Peyer's patch (tissue), 4 donors: ENCODE measurements around the gene UVRAG. TPM values are rescaled to one million over a fixed set of nuclear protein-coding genes. Genes with fewer than 3 reads are reported as not detected.

Experiments
- DNase-seq, 3 donors: peaks; one replicate each; pipeline ENCODE4 v3.0.0-alpha.2; 2017 to 2019
- H3K27ac ChIP-seq, 4 donors: fragments of 200-600 bp; sonication (generic); one replicate each; pipeline ENCODE4 v1.5.1; 2016 to 2019
- H3K27me3 ChIP-seq, 2 donors: fragments of 200-600 bp; sonication (generic); one replicate each; pipeline ENCODE4 v1.5.1; 2019
- H3K36me3 ChIP-seq, 3 donors: fragments of 200-600 bp; sonication (generic); one replicate each; pipeline ENCODE4 v1.5.1; 2016 to 2019
- H3K4me1 ChIP-seq, 4 donors: fragments of 200-600 bp; sonication (generic); one replicate each; pipeline ENCODE4 v1.5.1; 2016 to 2019
- H3K4me3 ChIP-seq, 4 donors: fragments of 200-600 bp; sonication (generic); 1 replicate in 3 of 4; 2 replicates in 1 of 4; pipeline ENCODE4 v1.5.1; 2016 to 2019; ENCODE audit warnings: mild to moderate bottlenecking in 1 of 4
- H3K9me3 ChIP-seq, 4 donors: fragments of 200-600 bp; sonication (generic); one replicate each; pipeline ENCODE4 v1.5.1; 2016 to 2019; ENCODE audit warnings: mild to moderate bottlenecking in 1 of 4
- POLR2A ChIP-seq, 2 donors: fragments of 450-650 bp; IDR thresholded peaks; one replicate each; pipeline ENCODE4 v1.5.1; 2017; ENCODE audit warnings: antibody characterized with exemption in 2 of 2, mild to moderate bottlenecking in 2 of 2, moderate library complexity in 2 of 2
- total RNA-seq, 4 donors: library from RNA; depleted of rRNA; stranded (reverse); fragments of >200 nt; gene quantifications; one replicate each; pipeline ENCODE4 v1.1.0, GENCODE V29; 2016
- TF ChIP-seq, protein P1 (sequence below), 6 experiments: fragments of 450-650 bp in 4 of 6; fragments of 200-600 bp in 2 of 6; sonication (generic) in 1 of 6; IDR thresholded peaks; one replicate each; pipeline ENCODE4 v1.5.1; 2017 to 2019; ENCODE audit warnings: antibody characterized with exemption in 6 of 6, mild to moderate bottlenecking in 3 of 6, moderate library complexity in 1 of 6

The UVRAG gene
- total RNA-seq, 4 donors from 2014 or later: 13.8 to 64.4 (median 22.1) TPM

DNA sequence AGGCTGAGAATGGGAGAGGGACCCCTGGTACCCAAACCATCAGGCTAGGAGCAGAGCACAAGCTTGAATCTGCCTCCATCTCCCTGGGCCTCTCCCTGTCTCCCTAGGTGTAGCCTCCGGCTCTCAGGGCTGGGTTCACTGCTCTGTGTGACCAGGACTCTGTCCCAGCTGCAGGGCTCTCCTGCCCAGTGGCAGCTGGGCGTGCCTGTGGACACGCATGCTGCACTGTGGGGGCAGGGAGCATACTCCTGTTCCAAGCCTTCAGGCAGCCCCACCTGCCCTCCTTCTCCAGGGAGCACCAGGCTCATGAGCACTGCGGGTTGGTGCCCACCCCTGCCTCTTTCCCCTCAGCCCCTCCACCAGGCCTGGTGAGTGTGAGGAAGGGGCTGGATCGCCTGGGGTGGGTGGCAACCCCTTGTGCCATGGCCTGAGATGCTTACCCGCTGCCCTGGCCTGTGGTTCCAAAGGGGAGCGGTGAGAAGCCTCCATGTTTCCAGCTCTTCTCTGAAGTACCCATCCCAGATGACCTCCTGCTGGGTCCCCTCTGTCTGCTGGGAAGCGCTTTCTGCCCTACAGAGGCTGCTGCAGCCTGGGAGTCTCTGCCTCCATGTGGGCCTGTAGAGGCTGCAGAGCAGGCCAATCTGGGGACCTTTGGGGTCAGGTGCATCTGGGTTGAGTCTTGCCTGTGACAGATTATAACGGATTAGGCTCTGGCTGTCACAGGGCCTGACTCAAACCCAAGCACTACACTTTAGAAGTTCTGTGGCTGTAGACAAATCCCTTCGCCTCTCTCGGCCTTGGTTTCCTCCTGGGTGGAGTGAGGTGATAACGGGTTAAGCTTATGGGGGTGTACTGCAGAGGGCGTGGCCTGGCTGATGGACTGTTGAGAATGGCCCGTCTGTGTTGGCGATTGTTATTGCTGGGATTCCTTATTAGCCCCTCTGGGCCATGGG is 347.6 kb downstream of the UVRAG start:
- H3K36me3 ChIP-seq: no peaks in the 10 kb centered on the region
- H3K9me3 ChIP-seq: no peaks in the 10 kb centered on the region
- TF ChIP-seq POLR2A (IDR thresholded peaks at IDR 0.05): no peak
- TF ChIP-seq, protein P1, sequence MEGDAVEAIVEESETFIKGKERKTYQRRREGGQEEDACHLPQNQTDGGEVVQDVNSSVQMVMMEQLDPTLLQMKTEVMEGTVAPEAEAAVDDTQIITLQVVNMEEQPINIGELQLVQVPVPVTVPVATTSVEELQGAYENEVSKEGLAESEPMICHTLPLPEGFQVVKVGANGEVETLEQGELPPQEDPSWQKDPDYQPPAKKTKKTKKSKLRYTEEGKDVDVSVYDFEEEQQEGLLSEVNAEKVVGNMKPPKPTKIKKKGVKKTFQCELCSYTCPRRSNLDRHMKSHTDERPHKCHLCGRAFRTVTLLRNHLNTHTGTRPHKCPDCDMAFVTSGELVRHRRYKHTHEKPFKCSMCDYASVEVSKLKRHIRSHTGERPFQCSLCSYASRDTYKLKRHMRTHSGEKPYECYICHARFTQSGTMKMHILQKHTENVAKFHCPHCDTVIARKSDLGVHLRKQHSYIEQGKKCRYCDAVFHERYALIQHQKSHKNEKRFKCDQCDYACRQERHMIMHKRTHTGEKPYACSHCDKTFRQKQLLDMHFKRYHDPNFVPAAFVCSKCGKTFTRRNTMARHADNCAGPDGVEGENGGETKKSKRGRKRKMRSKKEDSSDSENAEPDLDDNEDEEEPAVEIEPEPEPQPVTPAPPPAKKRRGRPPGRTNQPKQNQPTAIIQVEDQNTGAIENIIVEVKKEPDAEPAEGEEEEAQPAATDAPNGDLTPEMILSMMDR (IDR thresholded peaks at IDR 0.05): no peak
- peaks cover 0 to 5% (median 0%) of the 10 kb centered on the region in 4 donors for H3K4me1 ChIP-seq
- no peak overlapping the region for H3K27ac ChIP-seq
- no peak overlapping the region for H3K4me3 ChIP-seq
- no peak for DNase-seq
- no peaks in the 10 kb centered on the region for H3K27me3 ChIP-seq

DNA sequence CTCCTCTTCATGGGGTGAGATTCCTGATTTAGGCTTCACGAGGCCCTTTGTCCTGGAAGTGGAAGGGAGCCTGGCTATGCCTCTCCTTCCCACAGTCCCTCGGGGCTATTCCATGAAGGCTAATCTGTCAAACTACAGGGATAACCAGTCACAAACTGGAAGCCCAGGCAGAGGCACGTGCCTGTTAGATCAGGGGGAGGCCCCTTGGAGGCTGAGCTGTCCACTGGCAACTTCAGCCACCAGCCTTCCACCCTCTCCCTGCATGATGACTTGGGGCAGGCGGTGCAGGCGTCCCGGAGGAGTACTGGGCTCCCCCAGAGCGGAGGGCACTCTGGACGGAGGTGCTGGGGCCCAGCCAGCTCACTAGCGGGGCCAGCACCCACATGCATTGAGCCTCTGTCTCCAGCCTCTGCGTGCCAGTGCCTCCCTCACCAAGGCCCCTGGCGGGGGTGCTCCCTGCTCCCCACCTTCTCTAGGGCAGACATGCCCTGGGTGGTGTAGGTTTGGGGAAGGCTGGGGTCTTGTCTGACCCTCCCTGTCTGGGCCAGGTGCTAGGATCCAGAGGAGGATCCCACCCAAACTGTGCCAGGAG is 348.4 kb downstream of the UVRAG start:
- H3K9me3 ChIP-seq: no peaks in the 10 kb centered on the region
- TF ChIP-seq, protein P1 (IDR thresholded peaks at IDR 0.05): no peak
- no peak for TF ChIP-seq POLR2A (IDR thresholded peaks at IDR 0.05)
- H3K27me3 ChIP-seq: no peaks in the 10 kb centered on the region
- peaks cover 0 to 5% (median 0%) of the 10 kb centered on the region in 4 donors for H3K4me1 ChIP-seq
- H3K27ac ChIP-seq: no peak overlapping the region
- H3K4me3 ChIP-seq: no peak overlapping the region
- no peak for DNase-seq
- H3K36me3 ChIP-seq: no peaks in the 10 kb centered on the region

DNA sequence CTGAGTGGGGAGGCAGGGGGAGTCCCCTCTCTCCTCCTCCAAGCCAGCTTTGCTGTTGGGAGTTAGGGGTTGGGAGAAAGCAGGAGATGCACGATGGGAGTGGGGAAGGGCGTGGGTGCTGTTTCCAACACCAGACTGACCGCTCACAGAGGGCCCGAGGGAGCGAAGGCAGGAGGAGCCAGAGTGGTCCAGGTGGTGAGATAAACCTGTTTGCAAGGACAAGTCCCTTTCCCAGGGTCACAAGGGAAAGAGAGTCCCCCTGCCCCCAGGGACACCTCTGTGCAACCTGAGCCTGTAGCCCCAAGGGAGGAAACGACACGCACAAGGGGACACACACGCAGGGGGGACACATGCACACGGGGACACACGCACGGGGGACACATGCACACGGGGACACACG is 349.1 kb downstream of the UVRAG start:
- H3K9me3 ChIP-seq: no peaks in the 10 kb centered on the region

DNA sequence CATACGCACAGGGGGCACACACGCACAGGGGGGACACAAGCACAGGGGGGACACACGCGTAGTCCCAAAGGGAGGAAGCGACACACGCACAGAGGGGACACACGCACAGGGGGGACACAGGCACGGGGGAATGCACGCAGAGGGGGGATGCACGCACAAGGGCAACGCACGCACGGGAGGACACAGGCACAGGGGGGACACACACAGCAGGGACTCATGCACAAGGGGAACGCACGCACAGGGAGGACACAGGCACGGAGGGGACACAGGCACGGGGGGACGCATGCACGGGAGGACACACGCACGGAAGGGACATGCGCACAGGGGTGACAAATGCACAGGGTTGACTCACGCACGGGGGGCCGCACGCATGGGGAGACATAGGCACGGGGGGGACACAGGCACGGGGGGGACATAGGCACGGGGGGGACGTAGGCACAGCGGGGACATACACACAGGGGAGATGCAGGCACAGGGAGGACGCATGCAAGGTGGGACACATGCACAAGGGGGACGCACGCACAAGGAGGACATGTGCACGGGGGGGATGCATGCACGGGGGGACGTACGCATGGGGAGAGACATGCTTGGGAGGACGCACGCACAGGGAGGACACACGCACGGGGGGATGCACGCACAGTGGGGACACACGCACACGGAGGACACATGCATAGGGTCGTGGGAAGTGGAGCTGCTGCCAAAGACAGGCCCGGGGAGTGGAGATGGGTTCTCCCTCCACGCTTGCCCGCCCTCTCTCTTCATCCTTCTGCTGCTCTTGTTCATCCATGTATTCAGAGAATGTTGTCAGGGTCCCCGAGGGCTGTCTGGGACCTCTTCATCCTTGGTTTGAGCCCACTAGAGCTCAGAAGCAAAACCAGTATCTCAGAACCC is 350.1 kb downstream of the UVRAG start:
- no peak overlapping the region for H3K4me3 ChIP-seq
- H3K27ac ChIP-seq: no peak overlapping the region
- no peaks in the 10 kb centered on the region for H3K9me3 ChIP-seq
- H3K36me3 ChIP-seq: no peaks in the 10 kb centered on the region
- H3K4me1 ChIP-seq: peaks cover 0 to 5% (median 0%) of the 10 kb centered on the region in 4 donors
- no peaks in the 10 kb centered on the region for H3K27me3 ChIP-seq
- TF ChIP-seq POLR2A (IDR thresholded peaks at IDR 0.05): no peak
- TF ChIP-seq, protein P1 (IDR thresholded peaks at IDR 0.05): no peak
- DNase-seq: no peak

More for the DNA sequence above, 349.1 kb downstream of the UVRAG start:
- no peaks in the 10 kb centered on the region for H3K36me3 ChIP-seq
- DNase-seq: no peak
- no peak overlapping the region for H3K27ac ChIP-seq
- peaks cover 0 to 5% (median 0%) of the 10 kb centered on the region in 4 donors for H3K4me1 ChIP-seq
- no peak overlapping the region for H3K4me3 ChIP-seq
- no peaks in the 10 kb centered on the region for H3K27me3 ChIP-seq
- TF ChIP-seq, protein P1 (IDR thresholded peaks at IDR 0.05): no peak
- no peak for TF ChIP-seq POLR2A (IDR thresholded peaks at IDR 0.05)

DNA sequence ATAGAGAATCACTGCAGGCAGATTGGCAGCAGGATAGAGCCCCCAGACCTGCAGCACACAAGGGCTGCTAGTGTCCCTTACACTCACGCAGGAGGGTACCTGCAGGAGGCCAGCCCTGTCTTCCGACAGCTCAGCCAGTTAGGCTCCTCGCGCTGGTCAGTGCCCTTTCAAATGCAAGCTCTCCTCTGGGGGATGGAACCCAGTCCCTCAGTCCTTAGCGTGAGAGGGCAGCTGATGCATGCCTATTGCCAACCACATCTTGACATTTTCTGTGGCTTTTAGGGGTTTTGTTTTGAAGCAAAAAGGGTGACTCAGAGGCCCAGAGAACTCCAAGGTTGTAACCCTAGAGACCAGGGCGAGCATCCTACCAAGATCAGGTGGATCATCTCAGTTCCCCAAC is 351.3 kb downstream of the UVRAG start:
- no peak overlapping the region for H3K4me3 ChIP-seq
- H3K27me3 ChIP-seq: no peaks in the 10 kb centered on the region
- H3K4me1 ChIP-seq: peaks cover 0 to 2% (median 0%) of the 10 kb centered on the region in 4 donors
- no peak overlapping the region for H3K27ac ChIP-seq
- H3K9me3 ChIP-seq: no peaks in the 10 kb centered on the region
- no peak for DNase-seq
- H3K36me3 ChIP-seq: no peaks in the 10 kb centered on the region
- TF ChIP-seq, protein P1 (IDR thresholded peaks at IDR 0.05): no peak
- no peak for TF ChIP-seq POLR2A (IDR thresholded peaks at IDR 0.05)
